Ishikawa (cell line): ENCODE measurements around the gene CLGN.

Experiments
- CEBPB ChIP-seq: IDR thresholded peaks from 2 replicates; pipeline ENCODE4 v1.6.1; 2012
- CREB1 ChIP-seq: IDR thresholded peaks from 2 replicates; pipeline ENCODE4 v1.6.1; 2012; ENCODE audit warnings: low read depth
- EGR1 ChIP-seq: IDR thresholded peaks from 2 replicates; pipeline ENCODE4 v1.6.1; 2012
- EP300 ChIP-seq: IDR thresholded peaks from 2 replicates; pipeline ENCODE4 v1.6.1; 2012; ENCODE audit warnings: borderline replicate concordance
- FOXM1 ChIP-seq: IDR thresholded peaks from 2 replicates; pipeline ENCODE4 v1.6.1; 2012; ENCODE audit warnings: low read depth, borderline replicate concordance
- MAX ChIP-seq: IDR thresholded peaks from 2 replicates; pipeline ENCODE4 v1.6.1; 2012
- NFIC ChIP-seq: IDR thresholded peaks from 2 replicates; pipeline ENCODE4 v1.6.1; 2012
- RAD21 ChIP-seq: IDR thresholded peaks from 2 replicates; pipeline ENCODE4 v1.6.1; 2012; ENCODE audit warnings: low read depth
- REST ChIP-seq: IDR thresholded peaks from 2 replicates; pipeline ENCODE4 v1.6.1; 2012; ENCODE audit warnings: low read depth, mild to moderate bottlenecking
- TAF1 ChIP-seq: IDR thresholded peaks from 2 replicates; pipeline ENCODE4 v1.6.1; 2012; ENCODE audit warnings: low read depth, mild to moderate bottlenecking
- TCF12 ChIP-seq: IDR thresholded peaks from 2 replicates; pipeline ENCODE4 v1.6.1; 2012; ENCODE audit warnings: low read depth
- TEAD4 ChIP-seq: IDR thresholded peaks from 2 replicates; pipeline ENCODE4 v1.6.1; 2012
- USF1 ChIP-seq: IDR thresholded peaks from 2 replicates; pipeline ENCODE4 v1.6.1; 2012
- YY1 ChIP-seq: IDR thresholded peaks from 2 replicates; pipeline ENCODE4 v1.6.1; 2012; ENCODE audit warnings: low read depth
- ZBTB7A ChIP-seq: IDR thresholded peaks from 2 replicates; pipeline ENCODE4 v1.6.1; 2012; ENCODE audit warnings: low read depth

CLGN gene

GRCh38 chr4:140344101-140344500, 83.3 kb downstream of the CLGN start:
- no peak for TF ChIP-seq REST
- TF ChIP-seq FOXM1: no peak
- no peak for TF ChIP-seq MAX

- TF ChIP-seq TCF12: 0 out of 2 replicates have a peak, but pooled peaks have one; percentile 46
- TF ChIP-seq ZBTB7A: no peak
- TF ChIP-seq CREB1: no peak
- TF ChIP-seq USF1: peak; percentile 60
- no peak for TF ChIP-seq REST
- no peak for TF ChIP-seq EP300
- no peak for TF ChIP-seq EGR1
- TF ChIP-seq RAD21: no peak
- TF ChIP-seq CEBPB: no peak
- 0 out of 2 replicates have a peak, but pooled peaks have one; percentile 16 for TF ChIP-seq MAX
- TF ChIP-seq NFIC: peak; percentile 89
- no peak for TF ChIP-seq TAF1
- no peak for TF ChIP-seq FOXM1
- 0 out of 2 replicates have a peak, but pooled peaks have one; percentile 23 for TF ChIP-seq YY1
- TF ChIP-seq TEAD4: no peak
Observed at GRCh38 chr4:140343303-140343702, 84.1 kb downstream of the CLGN start.

- no peak for TF ChIP-seq FOXM1
- TF ChIP-seq EP300: no peak
- TF ChIP-seq RAD21: no peak
- no peak for TF ChIP-seq USF1
Observed at GRCh38 chr4:140342620-140343019, 84.8 kb downstream of the CLGN start.
